PFSK-1 (cell line): ENCODE data around the gene KIRREL3.

Experiments used
- FOXP2 ChIP-seq: optimal IDR thresholded peaks from 2 replicates; pipeline ENCODE3; 2011; ENCODE audit warnings: borderline replicate concordance, control low read depth, inconsistent platforms; ENCODE audit not compliant: insufficient read depth; ENCODE audit errors: extremely low read length, extremely low read depth
- POLR2AphosphoS5 ChIP-seq: IDR thresholded peaks from 2 replicates; pipeline ENCODE4 v1.6.1; 2012; ENCODE audit warnings: low read depth, mild to moderate bottlenecking, control low read depth, low read length, moderate library complexity
- SIN3A ChIP-seq: IDR thresholded peaks from 2 replicates; pipeline ENCODE4 v1.6.1; 2012; ENCODE audit warnings: mild to moderate bottlenecking, low read length, moderate library complexity, borderline replicate concordance; ENCODE audit not compliant: insufficient read depth
- TAF1 ChIP-seq: IDR thresholded peaks from 2 replicates; pipeline ENCODE4 v1.6.1; 2012; ENCODE audit warnings: low read length, control low read depth, borderline replicate concordance; ENCODE audit not compliant: insufficient read depth
- TF ChIP-seq, protein P1 (sequence below), 2 experiments: IDR thresholded peaks; 2 replicates each; pipeline versions ENCODE4 v1.6.1 to v1.8.0; 2011 to 2012; ENCODE audit warnings: low read depth in 2 of 2, low read length in 2 of 2, control low read depth in 1 of 2, inconsistent platforms in 1 of 2, mild to moderate bottlenecking in 1 of 2, moderate library complexity in 1 of 2; ENCODE audit not compliant: insufficient read depth in 1 of 2

The KIRREL3 gene

DNA sequence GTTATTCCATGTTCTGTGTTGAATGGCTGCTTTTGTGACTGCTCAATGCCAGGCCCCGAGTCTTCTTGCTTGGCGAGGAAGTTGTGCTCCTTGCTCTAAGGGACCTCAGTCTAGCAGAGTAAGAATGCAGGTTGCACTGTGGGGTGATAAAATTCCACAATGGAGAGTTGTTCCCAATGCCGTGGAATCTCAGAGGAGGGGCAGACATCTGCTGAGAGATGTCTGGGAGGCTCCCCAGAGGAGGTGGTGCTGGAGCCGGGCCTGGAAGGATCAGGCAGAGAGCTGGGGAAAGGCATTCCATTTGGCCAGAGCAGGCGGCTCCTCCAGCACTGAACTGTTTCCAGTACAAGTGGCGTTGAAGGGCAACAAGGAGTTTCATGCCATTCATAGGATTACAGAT is 589.9 kb downstream of the KIRREL3 start:
- no peak for TF ChIP-seq FOXP2
- no peak for TF ChIP-seq POLR2AphosphoS5
- TF ChIP-seq, protein P1, sequence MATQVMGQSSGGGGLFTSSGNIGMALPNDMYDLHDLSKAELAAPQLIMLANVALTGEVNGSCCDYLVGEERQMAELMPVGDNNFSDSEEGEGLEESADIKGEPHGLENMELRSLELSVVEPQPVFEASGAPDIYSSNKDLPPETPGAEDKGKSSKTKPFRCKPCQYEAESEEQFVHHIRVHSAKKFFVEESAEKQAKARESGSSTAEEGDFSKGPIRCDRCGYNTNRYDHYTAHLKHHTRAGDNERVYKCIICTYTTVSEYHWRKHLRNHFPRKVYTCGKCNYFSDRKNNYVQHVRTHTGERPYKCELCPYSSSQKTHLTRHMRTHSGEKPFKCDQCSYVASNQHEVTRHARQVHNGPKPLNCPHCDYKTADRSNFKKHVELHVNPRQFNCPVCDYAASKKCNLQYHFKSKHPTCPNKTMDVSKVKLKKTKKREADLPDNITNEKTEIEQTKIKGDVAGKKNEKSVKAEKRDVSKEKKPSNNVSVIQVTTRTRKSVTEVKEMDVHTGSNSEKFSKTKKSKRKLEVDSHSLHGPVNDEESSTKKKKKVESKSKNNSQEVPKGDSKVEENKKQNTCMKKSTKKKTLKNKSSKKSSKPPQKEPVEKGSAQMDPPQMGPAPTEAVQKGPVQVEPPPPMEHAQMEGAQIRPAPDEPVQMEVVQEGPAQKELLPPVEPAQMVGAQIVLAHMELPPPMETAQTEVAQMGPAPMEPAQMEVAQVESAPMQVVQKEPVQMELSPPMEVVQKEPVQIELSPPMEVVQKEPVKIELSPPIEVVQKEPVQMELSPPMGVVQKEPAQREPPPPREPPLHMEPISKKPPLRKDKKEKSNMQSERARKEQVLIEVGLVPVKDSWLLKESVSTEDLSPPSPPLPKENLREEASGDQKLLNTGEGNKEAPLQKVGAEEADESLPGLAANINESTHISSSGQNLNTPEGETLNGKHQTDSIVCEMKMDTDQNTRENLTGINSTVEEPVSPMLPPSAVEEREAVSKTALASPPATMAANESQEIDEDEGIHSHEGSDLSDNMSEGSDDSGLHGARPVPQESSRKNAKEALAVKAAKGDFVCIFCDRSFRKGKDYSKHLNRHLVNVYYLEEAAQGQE (IDR thresholded peaks at IDR 0.05; ENCODE audit: insufficient read depth in 1 of 2, low read depth in 2 of 2, low read length in 2 of 2): no peak
- TF ChIP-seq TAF1: no peak

GRCh38 chr11:126409620-126409985 is 591.0 kb downstream of the KIRREL3 start:
- TF ChIP-seq TAF1 (no peak), POLR2AphosphoS5 (no peak), FOXP2 (no peak), SIN3A (no peak)
- TF ChIP-seq, protein P1 (IDR thresholded peaks at IDR 0.05; ENCODE audit: insufficient read depth in 1 of 2, low read depth in 2 of 2, low read length in 2 of 2): no peak

GRCh38 chr11:126408901-126409619 is 591.5 kb downstream of the KIRREL3 start:
- TF ChIP-seq, protein P1 (IDR thresholded peaks at IDR 0.05; ENCODE audit: insufficient read depth in 1 of 2, low read depth in 2 of 2, low read length in 2 of 2): no peak
- no peak for TF ChIP-seq POLR2AphosphoS5
- no peak for TF ChIP-seq SIN3A
- TF ChIP-seq FOXP2: no peak
- TF ChIP-seq TAF1: no peak

GRCh38 chr11:126408496-126408895 is 592.1 kb downstream of the KIRREL3 start:
- TF ChIP-seq SIN3A: no peak
- TF ChIP-seq, protein P1 (IDR thresholded peaks at IDR 0.05; ENCODE audit: insufficient read depth in 1 of 2, low read depth in 2 of 2, low read length in 2 of 2): no peak

- TF ChIP-seq, protein P1 (IDR thresholded peaks at IDR 0.05; ENCODE audit: insufficient read depth in 1 of 2, low read depth in 2 of 2, low read length in 2 of 2): no peak
- TF ChIP-seq FOXP2: no peak
- no peak for TF ChIP-seq TAF1
- no peak for TF ChIP-seq SIN3A
- TF ChIP-seq POLR2AphosphoS5: no peak
These were observed 592.8 kb downstream of the KIRREL3 start for GRCh38 chr11:126407682-126408288.
